HCT116 (cell line): ENCODE measurements around the gene CYP24A1. TPM values are rescaled to one million over a fixed set of nuclear protein-coding genes. Genes with fewer than 3 reads are reported as not detected.

Experiments used
- ATAC-seq: fragments of 200-7000 bp; cut with Tn5 transposase; 2 replicates; pipeline ENCODE4 v1.9.1; 2020; ENCODE audit warnings: mild to moderate bottlenecking, moderate library complexity
- BruUV-seq: library from RNA; stranded (reverse); fragments of 400-500 nt; replicated peaks from 2 replicates; lab custom pipeline; 2021; lab: Mats Ljungman, UMichigan
- CTCF ChIA-PET: fragments of 300-600 bp; sonication (Branson Sonifier 250); formaldehyde crosslinking; loops from one replicate; lab custom pipeline; 2021; ENCODE audit warnings: antibody characterized with exemption; lab: Charles Lee
- POLR2A ChIA-PET: fragments of 300-600, 350-600 bp; sonication (Branson Sonifier 250); formaldehyde crosslinking; loops from one replicate; lab custom pipeline; 2021; ENCODE audit warnings: antibody characterized with exemption; lab: Charles Lee
- RAD21 ChIA-PET, 2 experiments: fragments of 300-600 bp; sonication (Branson Sonifier 250); formaldehyde crosslinking; loops; one replicate each; lab custom pipeline; 2023; ENCODE audit warnings: low total read pairs in 2 of 2; ENCODE audit not compliant: uncharacterized antibody in 2 of 2, unreplicated experiment in 2 of 2, low non-redundant PET in 1 of 2; lab: Charles Lee
- DNase-seq: peaks from one replicate; pipeline ENCODE4 v3.0.0-alpha.2; 2010; ENCODE audit warnings: low read depth, low spot score
- H2AFZ ChIP-seq: fragments of 200-600 bp; shearing (Covaris generic), sonication (generic); 2 replicates; pipeline ENCODE4 v1.6.1; 2017; ENCODE audit warnings: low read depth, mixed run types, mixed read lengths, antibody characterized with exemption, low read length; ENCODE audit not compliant: poor library complexity, severe bottlenecking
- H3K27ac ChIP-seq: 2 replicates; pipeline ENCODE4 v1.5.1; 2012; ENCODE audit warnings: low read depth, low read length
- H3K27me3 ChIP-seq: fragments of 200-600 bp; sonication (generic); 2 replicates; pipeline ENCODE4 v1.6.1; 2016; ENCODE audit warnings: mixed run types, low read length, mixed read lengths; ENCODE audit not compliant: insufficient read depth
- H3K36me3 ChIP-seq, 2 experiments: fragments of 200-500 bp in 1 of 2; fragments of 200-600 bp in 1 of 2; sonication (Bioruptor generic) in 1 of 2; sonication (generic) in 1 of 2; 2 replicates each; pipeline versions ENCODE4 v1.5.1 to v1.6.1; 2014 to 2016; ENCODE audit warnings: low read length in 2 of 2, inconsistent platforms in 1 of 2, mixed read lengths in 1 of 2, mixed run types in 1 of 2; ENCODE audit not compliant: insufficient read depth in 2 of 2, control insufficient read depth in 1 of 2
- H3K4me1 ChIP-seq, 2 experiments: fragments of 200-600 bp in 1 of 2; sonication (generic) in 1 of 2; 2 replicates each; pipeline versions ENCODE4 v1.5.1 to v1.6.1; 2012 to 2017; ENCODE audit warnings: low read length in 2 of 2, inconsistent platforms in 1 of 2, mild to moderate bottlenecking in 1 of 2, mixed read lengths in 1 of 2, mixed run types in 1 of 2, moderate library complexity in 1 of 2; ENCODE audit not compliant: insufficient read depth in 2 of 2, control insufficient read depth in 1 of 2
- H3K4me2 ChIP-seq: fragments of 200-600 bp; sonication (generic); 2 replicates; pipeline ENCODE4 v1.6.1; 2017; ENCODE audit warnings: mixed run types, low read length, mixed read lengths
- H3K4me3 ChIP-seq, 2 experiments: fragments of 200-600 bp in 1 of 2; sonication (generic) in 1 of 2; replicated peaks in 1 of 2; 2 replicates each; pipeline ENCODE4 v1.5.1; 2011 to 2016; ENCODE audit warnings: low read length in 2 of 2, control low read depth in 1 of 2, low read depth in 1 of 2, mild to moderate bottlenecking in 1 of 2, mixed read lengths in 1 of 2, mixed run types in 1 of 2
- H3K79me2 ChIP-seq: fragments of 200-600 bp; sonication (generic); 2 replicates; pipeline ENCODE4 v1.6.1; 2017; ENCODE audit warnings: mild to moderate bottlenecking, mixed run types, low read length, moderate library complexity, mixed read lengths; ENCODE audit not compliant: insufficient read depth
- H3K9ac ChIP-seq: fragments of 200-600 bp; sonication (generic); 2 replicates; pipeline ENCODE4 v1.6.1; 2016; ENCODE audit warnings: low read length, mixed read lengths
- H3K9me2 ChIP-seq: fragments of 200-600 bp; sonication (generic), shearing (Covaris generic); 2 replicates; pipeline ENCODE4 v1.6.1; 2017; ENCODE audit warnings: mixed run types, mild to moderate bottlenecking, moderate library complexity; ENCODE audit not compliant: insufficient read depth
- H3K9me3 ChIP-seq, 2 experiments: fragments of 200-500 bp in 1 of 2; fragments of 200-600 bp in 1 of 2; sonication (Bioruptor generic) in 1 of 2; sonication (generic) in 1 of 2; 2 replicates each; pipeline ENCODE4 v1.6.1; 2014 to 2017; ENCODE audit warnings: low read length in 2 of 2, mixed read lengths in 2 of 2, inconsistent platforms in 1 of 2, low read depth in 1 of 2, mild to moderate bottlenecking in 1 of 2, mixed run types in 1 of 2, moderate library complexity in 1 of 2; ENCODE audit not compliant: control insufficient read depth in 1 of 2, insufficient read depth in 1 of 2
- H4K20me1 ChIP-seq: fragments of 200-600 bp; sonication (generic), shearing (Covaris generic); 2 replicates; pipeline ENCODE4 v1.6.1; 2017; ENCODE audit warnings: mixed run types, mild to moderate bottlenecking, moderate library complexity; ENCODE audit not compliant: insufficient read depth
- CBX3 ChIP-seq: IDR thresholded peaks from 2 replicates; pipeline ENCODE4 v1.6.1; 2012; ENCODE audit warnings: low read depth
- CEBPB ChIP-seq: IDR thresholded peaks from 2 replicates; pipeline ENCODE4 v1.6.1; 2012; ENCODE audit warnings: low read depth
- EGR1 ChIP-seq: IDR thresholded peaks from 2 replicates; pipeline ENCODE4 v1.6.1; 2012; ENCODE audit warnings: low read depth
- EZH2 ChIP-seq: fragments of 200-600 bp; sonication (generic); IDR thresholded peaks from 2 replicates; pipeline ENCODE4 v1.6.1; 2017; ENCODE audit warnings: antibody characterized with exemption, mixed run types
- EZH2phosphoT487 ChIP-seq: fragments of 200-600 bp; IDR thresholded peaks from 2 replicates; pipeline ENCODE4 v1.6.1; 2018; ENCODE audit warnings: antibody characterized with exemption, borderline replicate concordance
- FOSL1 ChIP-seq: IDR thresholded peaks from 2 replicates; pipeline ENCODE4 v1.6.1; 2012; ENCODE audit warnings: low read depth
- POLR2A ChIP-seq: IDR thresholded peaks from 2 replicates; pipeline ENCODE4 v1.7.0; 2011; ENCODE audit warnings: borderline replicate concordance; ENCODE audit not compliant: insufficient read depth, insufficient read length; ENCODE audit errors: extremely low read depth
- RAD21 ChIP-seq: IDR thresholded peaks from 2 replicates; pipeline ENCODE4 v1.6.1; 2012; ENCODE audit warnings: low read depth, mild to moderate bottlenecking
- SIN3A ChIP-seq: IDR thresholded peaks from 2 replicates; pipeline ENCODE4 v1.6.1; 2012; ENCODE audit warnings: low read depth
- SP1 ChIP-seq: IDR thresholded peaks from 2 replicates; pipeline ENCODE4 v1.6.1; 2012; ENCODE audit warnings: low read depth
- SRF ChIP-seq: IDR thresholded peaks from 2 replicates; pipeline ENCODE4 v1.6.1; 2012; ENCODE audit warnings: low read depth
- TCF7L2 ChIP-seq: IDR thresholded peaks from 2 replicates; pipeline ENCODE4 v1.7.0; 2011; ENCODE audit warnings: borderline replicate concordance, inconsistent platforms; ENCODE audit not compliant: insufficient read depth, insufficient read length; ENCODE audit errors: extremely low read depth
- ZFX ChIP-seq: fragments of 450-650 bp; IDR thresholded peaks from 2 replicates; pipeline ENCODE4 v1.6.1; 2017
- intact Hi-C: fragments of 100-400 bp; cut with micrococcal nuclease; formaldehyde crosslinking; loops from 2 replicates; pipeline ENCODE4 v1.10.0; 2022
- total RNA-seq: library from RNA; stranded (reverse); gene quantifications from one replicate; pipeline ENCODE4 v1.2.1, GENCODE V29; 2021; ENCODE audit not compliant: unreplicated experiment
- TF ChIP-seq, protein P1 (sequence below), 3 experiments: fragments of 200-600 bp in 1 of 3; sonication (generic) in 1 of 3; IDR thresholded peaks in 2 of 3; conservative IDR thresholded peaks in 1 of 3; 2 replicates each; pipeline ENCODE4 v1.5.1; 2012 to 2017; ENCODE audit warnings: low read depth in 2 of 3, low read length in 2 of 3, antibody characterized with exemption in 1 of 3, borderline replicate concordance in 1 of 3, control low read depth in 1 of 3, mild to moderate bottlenecking in 1 of 3, mixed read lengths in 1 of 3, mixed run types in 1 of 3, moderate library complexity in 1 of 3; ENCODE audit not compliant: insufficient read depth in 1 of 3

Gene CYP24A1
- total RNA-seq, 1 experiment from 2014 or later, result 267 TPM

GRCh38 chr20:54133434-54134427, 40.1 kb downstream of the CYP24A1 start:
- no peaks in the 10 kb centered on the region for H4K20me1 ChIP-seq
- H3K9ac ChIP-seq, result peak overlapping the region; percentile 72
- H3K9me2 ChIP-seq, result no peaks in the 10 kb centered on the region
- H3K4me1 ChIP-seq, result peaks cover 60 to 81% of the 10 kb centered on the region in 2 experiments
- peak overlapping the region; percentile 98 for H3K27ac ChIP-seq
- BruUV-seq, result TSS peak; percentile 91
- 0 out of 2 replicates have a peak, but pooled peaks have one; percentile 10 for TF ChIP-seq CBX3
- no peak for TF ChIP-seq SP1
- TF ChIP-seq, all 23 proteins: peak for 1
- Histone ChIP-seq H3K79me2 (no peaks in the 10 kb centered on the region), H3K36me3 (peaks cover 0 to 10% of the 10 kb centered on the region in 2 experiments; a peak in 1 of 4 replicates), H3K27me3 (no peaks in the 10 kb centered on the region), H3K9me3 (no peaks in the 10 kb centered on the region; a peak in 1 of 4 replicates), H3K4me3 (no peak overlapping the region), H2AFZ (no peak overlapping the region), H3K4me2 (peak overlapping the region; percentile 42)
- ATAC-seq, result peak; percentile 36
- POLR2A ChIA-PET, result interaction anchor here (0.7 to 3.0 kb wide), 5 partner anchors 9 to 512 kb away, joined by 3 to 14 read pairs (median 3); no protein-coding TSS in a partner anchor
- RAD21 ChIA-PET, result interaction anchor here in 1 of 2 experiments (0.7 kb wide), 1 partner anchor 39 kb away, joined by 3 read pairs; no protein-coding TSS in a partner anchor
- DNase-seq, result peak; percentile 63
- CTCF ChIA-PET, result interaction anchor here (2.5 kb wide), 1 partner anchor 30 kb away, joined by 11 read pairs; no protein-coding TSS in a partner anchor
- intact Hi-C loops, result no loop called here

DNA sequence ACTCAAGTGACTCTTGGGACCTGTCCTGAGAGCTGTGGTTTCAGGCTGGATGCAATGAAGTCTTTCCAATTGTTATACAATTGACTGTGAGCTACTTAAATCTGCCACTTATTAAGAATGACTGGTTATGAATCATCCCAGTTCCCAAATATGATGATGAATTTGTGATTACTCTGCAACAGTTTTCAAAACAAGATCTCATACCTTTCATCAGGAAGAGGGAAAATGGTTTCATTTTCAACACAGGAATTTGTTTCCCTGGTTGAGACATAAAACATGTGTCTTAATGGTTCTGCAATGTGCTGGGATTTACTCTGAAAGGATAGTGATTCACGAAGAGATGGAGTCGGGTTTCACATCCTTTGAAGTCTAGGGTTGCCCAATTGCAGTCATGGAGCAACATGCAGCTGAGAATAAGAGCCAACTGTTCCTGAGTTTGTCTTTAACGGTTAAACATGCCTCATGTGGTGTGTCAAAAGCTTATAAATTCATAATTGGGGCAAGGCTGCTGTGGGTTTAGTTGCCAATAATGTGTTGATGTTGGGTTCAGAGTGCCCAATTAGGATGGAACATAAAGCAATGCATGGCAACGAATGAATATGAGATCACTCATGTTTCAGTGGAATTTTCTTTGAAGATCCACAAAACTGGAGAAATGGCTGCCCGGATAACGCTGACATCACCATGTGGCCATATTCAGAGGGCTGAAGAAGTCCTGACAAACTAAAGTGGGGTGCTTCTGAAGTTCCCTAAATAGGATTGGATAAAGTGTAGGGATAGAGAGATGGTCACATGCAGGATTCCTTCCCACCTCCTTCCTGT, 41.0 kb downstream of the CYP24A1 start:
- H3K9ac ChIP-seq, result peak overlapping the region; percentile 72
- H3K4me3 ChIP-seq, result peak overlapping the region in 1 of 2 experiments; percentile 2; a peak in 1 of 4 replicates
- peak overlapping the region; percentile 98 for H3K27ac ChIP-seq
- H3K36me3 ChIP-seq, result peaks cover 0 to 10% of the 10 kb centered on the region in 2 experiments; a peak in 1 of 4 replicates
- peak overlapping the region; percentile 42 for H3K4me2 ChIP-seq
- H2AFZ ChIP-seq, result no peak overlapping the region
- no peaks in the 10 kb centered on the region for H3K79me2 ChIP-seq
- ChIA-PET POLR2A (interaction anchor here (1.0 to 3.0 kb wide), 4 partner anchors 8 to 511 kb away, joined by 3 to 14 read pairs (median 4); no protein-coding TSS in a partner anchor), RAD21 (interaction anchor here (0.7 to 1.1 kb wide), 2 partner anchors 16 to 38 kb away, joined by 3 to 5 read pairs; no protein-coding TSS in a partner anchor), CTCF (interaction anchor here (2.5 kb wide), 1 partner anchor 29 kb away, joined by 11 read pairs; no protein-coding TSS in a partner anchor)
- BruUV-seq, result no TSS peak
- H3K9me3 ChIP-seq, result no peaks in the 10 kb centered on the region; a peak in 1 of 4 replicates
- DNase-seq (peak; percentile 92), ATAC-seq (peak; percentile 76)
- H3K4me1 ChIP-seq, result peaks cover 55 to 80% of the 10 kb centered on the region in 2 experiments
- H4K20me1 ChIP-seq, result no peaks in the 10 kb centered on the region
- no peaks in the 10 kb centered on the region for H3K27me3 ChIP-seq
- intact Hi-C loops, result loop anchor here (1.0 kb wide), 1 partner anchor 10 kb away; no protein-coding TSS in a partner anchor
- no peaks in the 10 kb centered on the region for H3K9me2 ChIP-seq
- TF ChIP-seq CEBPB (peak; percentile 98), EZH2phosphoT487 (no peak), SRF (peak; percentile 75; the same call in 1 of the 2 replicates), FOSL1 (peak; percentile 83), TCF7L2 (peak; percentile 97), RAD21 (peak; percentile 3; the same call in 1 of the 2 replicates), CBX3 (peak; percentile 60), ZFX (no peak), EGR1 (no peak), SP1 (peak; percentile 85), SIN3A (peak; percentile 90), POLR2A (peak; percentile 18), EZH2 (no peak)
- TF ChIP-seq, protein P1, sequence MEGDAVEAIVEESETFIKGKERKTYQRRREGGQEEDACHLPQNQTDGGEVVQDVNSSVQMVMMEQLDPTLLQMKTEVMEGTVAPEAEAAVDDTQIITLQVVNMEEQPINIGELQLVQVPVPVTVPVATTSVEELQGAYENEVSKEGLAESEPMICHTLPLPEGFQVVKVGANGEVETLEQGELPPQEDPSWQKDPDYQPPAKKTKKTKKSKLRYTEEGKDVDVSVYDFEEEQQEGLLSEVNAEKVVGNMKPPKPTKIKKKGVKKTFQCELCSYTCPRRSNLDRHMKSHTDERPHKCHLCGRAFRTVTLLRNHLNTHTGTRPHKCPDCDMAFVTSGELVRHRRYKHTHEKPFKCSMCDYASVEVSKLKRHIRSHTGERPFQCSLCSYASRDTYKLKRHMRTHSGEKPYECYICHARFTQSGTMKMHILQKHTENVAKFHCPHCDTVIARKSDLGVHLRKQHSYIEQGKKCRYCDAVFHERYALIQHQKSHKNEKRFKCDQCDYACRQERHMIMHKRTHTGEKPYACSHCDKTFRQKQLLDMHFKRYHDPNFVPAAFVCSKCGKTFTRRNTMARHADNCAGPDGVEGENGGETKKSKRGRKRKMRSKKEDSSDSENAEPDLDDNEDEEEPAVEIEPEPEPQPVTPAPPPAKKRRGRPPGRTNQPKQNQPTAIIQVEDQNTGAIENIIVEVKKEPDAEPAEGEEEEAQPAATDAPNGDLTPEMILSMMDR (IDR thresholded peaks at IDR 0.05 in 2 of 3, conservative IDR thresholded peaks at IDR 0.05 in 1 of 3; ENCODE audit: borderline replicate concordance in 1 of 3, insufficient read depth in 1 of 3, low read depth in 2 of 3, low read length in 2 of 3), result no peak
